ENCODE measurements around the gene NR2E3. TPM values are rescaled to one million over a fixed set of nuclear protein-coding genes. Genes with fewer than 3 reads are reported as not detected.

NR2E3 gene
- total RNA-seq, 1 experiment from 2014 or later: 0.77 TPM

GRCh38 chr15:71811752-71812735 is 1.7 kb downstream of the NR2E3 start:
- BruUV-seq (replicated peaks): no TSS peak

GRCh38 chr15:71812966-71813722 is 2.8 kb downstream of the NR2E3 start:
- Histone ChIP-seq H3K79me2 (ENCODE audit: low read length) (no peaks in the 10 kb centered on the region), H3K4me2 (ENCODE audit: low read length) (no peak overlapping the region), H4K20me1 (ENCODE audit: low read length) (no peaks in the 10 kb centered on the region), H3F3A (ENCODE audit: low read length, unreplicated experiment) (no peaks in the 10 kb centered on the region), H3K9me2 (replicated peaks; ENCODE audit: low read length) (no peaks in the 10 kb centered on the region), H3K4me1 (ENCODE audit: insufficient read depth, low read length) (no peaks in the 10 kb centered on the region), H2AFZ (ENCODE audit: low read length) (no peak overlapping the region), H3K36me3 (ENCODE audit: low read depth, low read length) (no peaks in the 10 kb centered on the region), H3K9ac (ENCODE audit: low read length) (no peak overlapping the region), H3K27me3 (ENCODE audit: low read length) (no peaks in the 10 kb centered on the region), H3K4me3 (ENCODE audit: low read length) (no peak overlapping the region), H3K27ac (ENCODE audit: low read length) (no peak overlapping the region), H3K9me3 (ENCODE audit: low read length) (no peaks in the 10 kb centered on the region)
- TF ChIP-seq EZH2 (IDR thresholded peaks at IDR 0.05; ENCODE audit: low read length, unreplicated experiment): no peak
- TF ChIP-seq CTCF (conservative IDR thresholded peaks at IDR 0.05; ENCODE audit: low read depth, low read length): no peak
- TF ChIP-seq EZH2phosphoT487 (IDR thresholded peaks at IDR 0.05; ENCODE audit: borderline replicate concordance, low read length): no peak
- ATAC-seq: no peak
- intact Hi-C loops (cut with micrococcal nuclease): no loop called here
- ChIA-PET CTCF (no interaction called here), POLR2A (ENCODE audit: unreplicated experiment) (no interaction called here)
- BruUV-seq (replicated peaks): no TSS peak
- DNase-seq: no peak

More at GRCh38 chr15:71811752-71812735, 1.7 kb downstream of the NR2E3 start:
- no peak overlapping the region for H3K9ac ChIP-seq (ENCODE audit: low read length)
- no peaks in the 10 kb centered on the region for H3K4me1 ChIP-seq (ENCODE audit: insufficient read depth, low read length)
- POLR2A ChIA-PET (ENCODE audit: unreplicated experiment): no interaction called here
- intact Hi-C loops (cut with micrococcal nuclease): no loop called here
- ATAC-seq (no peak), DNase-seq (no peak)
- H3K27me3 ChIP-seq (ENCODE audit: low read length): no peaks in the 10 kb centered on the region
- H3K9me2 ChIP-seq (replicated peaks; ENCODE audit: low read length): no peaks in the 10 kb centered on the region
- H3K4me3 ChIP-seq (ENCODE audit: low read length): no peak overlapping the region
- no peaks in the 10 kb centered on the region for H4K20me1 ChIP-seq (ENCODE audit: low read length)
- no peaks in the 10 kb centered on the region for H3K36me3 ChIP-seq (ENCODE audit: low read depth, low read length)
- H3K27ac ChIP-seq (ENCODE audit: low read length): no peak overlapping the region
- no peaks in the 10 kb centered on the region for H3K79me2 ChIP-seq (ENCODE audit: low read length)
- H3K4me2 ChIP-seq (ENCODE audit: low read length): no peak overlapping the region
- CTCF ChIA-PET: no interaction called here
- no peaks in the 10 kb centered on the region for H3F3A ChIP-seq (ENCODE audit: low read length, unreplicated experiment)
- no peak for TF ChIP-seq EZH2 (IDR thresholded peaks at IDR 0.05; ENCODE audit: low read length, unreplicated experiment)
- TF ChIP-seq EZH2phosphoT487 (IDR thresholded peaks at IDR 0.05; ENCODE audit: borderline replicate concordance, low read length): no peak
- TF ChIP-seq CTCF (conservative IDR thresholded peaks at IDR 0.05; ENCODE audit: low read depth, low read length): no peak
- no peaks in the 10 kb centered on the region for H3K9me3 ChIP-seq (ENCODE audit: low read length)
- no peak overlapping the region for H2AFZ ChIP-seq (ENCODE audit: low read length)
